ENCODE data around the gene ZSCAN5C.
A peak's percentile ranks its signal among the peaks of the same experiment; 100 is the strongest.

Gene ZSCAN5C, protein sequence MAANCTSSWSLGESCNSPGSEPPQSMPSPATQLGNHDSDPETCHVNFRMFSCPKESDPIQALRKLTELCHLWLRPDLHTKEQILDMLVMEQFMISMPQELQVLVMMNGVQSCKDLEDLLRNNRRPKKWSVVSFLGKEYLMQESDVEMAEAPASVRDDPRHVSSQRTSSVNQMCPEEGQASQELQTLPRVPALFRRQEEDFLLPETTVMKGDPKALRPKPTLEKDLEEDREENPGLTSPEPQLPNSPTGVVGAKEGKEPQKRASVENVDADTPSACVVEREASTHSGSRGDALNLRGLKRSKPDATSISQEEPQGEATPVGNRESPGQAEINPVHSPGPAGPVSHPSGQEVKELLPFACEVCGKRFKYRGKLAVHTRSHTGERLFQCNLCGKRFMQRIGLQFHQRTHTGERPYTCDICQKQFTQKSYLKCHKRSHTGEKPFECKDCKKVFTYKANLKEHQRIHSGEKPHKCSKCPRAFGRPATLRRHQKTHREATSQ

GRCh38 chr19:56201973-56202372, at the start of gene ZSCAN5C:
Gene ZSCAN5C, plus strand, starts transcription at chr19:56202273. Its CDS starts 3,641 bp downstream, at chr19:56205914.
- Histone ChIP-seq H3K9me3 (ENCODE audit: control insufficient read depth, insufficient read depth, low read length) (no peaks in the 10 kb centered on the region), H3K27ac (ENCODE audit: low read length) (no peak within 1 kb of the TSS), H3K36me3 (ENCODE audit: control insufficient read depth, insufficient read depth, low read length) (no peaks in the 10 kb centered on the region), H3K4me1 (ENCODE audit: control insufficient read depth, insufficient read depth, low read length) (no peaks in the 10 kb centered on the region), H3K4me3 (ENCODE audit: low read length) (no peak within 1 kb of the TSS), H3K27me3 (ENCODE audit: control insufficient read depth, insufficient read depth, low read length) (no peaks in the 10 kb centered on the region)
- WGBS (ENCODE audit: insufficient coverage, insufficient read length): no CpG with 5 or more reads among the region's 3 CpGs
- DNase-seq (ENCODE audit: low read depth, low spot score): no peak

DNA sequence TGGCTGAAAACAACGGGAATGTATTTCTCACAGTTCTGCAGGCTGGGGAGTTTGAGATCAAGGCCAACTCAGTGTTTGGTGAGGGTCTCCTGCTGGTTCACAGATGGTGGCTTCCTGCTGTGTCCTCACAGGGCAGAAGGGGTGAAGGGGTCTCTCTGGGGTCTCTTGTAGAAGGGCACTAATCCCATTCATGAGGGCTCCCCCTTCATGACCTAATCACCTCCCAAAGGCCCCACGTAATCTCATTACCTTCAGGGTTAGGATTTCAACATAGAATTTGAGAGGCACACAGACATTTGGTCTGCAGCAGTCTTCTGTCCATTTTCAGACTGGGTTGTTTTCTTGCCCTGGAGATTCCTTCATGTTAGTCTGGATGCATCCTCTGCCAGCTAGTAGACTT, 49.4 kb upstream of the ZSCAN5C start:
- no peak overlapping the region for H3K27ac ChIP-seq (ENCODE audit: low read length)
- H3K9me3 ChIP-seq (ENCODE audit: control insufficient read depth, insufficient read depth, low read length): no peaks in the 10 kb centered on the region
- H3K4me3 ChIP-seq (ENCODE audit: low read length): no peak overlapping the region
- DNase-seq (ENCODE audit: low read depth, low spot score): no peak
- no CpG with 5 or more reads among the region's 2 CpGs for WGBS (ENCODE audit: insufficient coverage, insufficient read length)
- peaks cover 3% of the 10 kb centered on the region; the same call in 1 of the 2 replicates for H3K4me1 ChIP-seq (ENCODE audit: control insufficient read depth, insufficient read depth, low read length)
- peaks cover 4% of the 10 kb centered on the region for H3K36me3 ChIP-seq (ENCODE audit: control insufficient read depth, insufficient read depth, low read length)
- H3K27me3 ChIP-seq (ENCODE audit: control insufficient read depth, insufficient read depth, low read length): no peaks in the 10 kb centered on the region

DNA sequence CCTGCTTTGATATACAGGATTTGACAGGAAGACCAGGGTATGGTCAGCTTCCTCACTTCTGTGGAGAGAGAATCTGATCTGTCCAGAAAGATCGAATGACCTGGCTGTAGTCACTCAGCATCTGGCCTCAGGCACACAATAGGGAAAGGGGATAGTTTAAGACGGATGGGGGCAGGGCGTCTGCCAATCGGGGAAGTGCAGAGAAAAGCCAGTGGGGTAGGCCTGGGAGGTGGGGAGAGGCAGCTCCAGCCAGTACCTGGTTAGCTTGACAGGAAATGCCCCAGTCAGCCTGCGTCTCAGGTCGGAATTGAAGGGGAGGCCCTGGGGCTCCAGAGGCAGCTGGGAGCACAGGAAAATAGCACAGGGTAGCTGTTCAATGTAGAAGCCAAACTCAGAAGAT, 48.6 kb upstream of the ZSCAN5C start:
- H3K27me3 ChIP-seq (ENCODE audit: control insufficient read depth, insufficient read depth, low read length): no peaks in the 10 kb centered on the region
- no CpG with 5 or more reads among the region's 6 CpGs for WGBS (ENCODE audit: insufficient coverage, insufficient read length)
- peaks cover 3% of the 10 kb centered on the region; the same call in 1 of the 2 replicates for H3K4me1 ChIP-seq (ENCODE audit: control insufficient read depth, insufficient read depth, low read length)
- peaks cover 2% of the 10 kb centered on the region; the same call in 1 of the 2 replicates for H3K36me3 ChIP-seq (ENCODE audit: control insufficient read depth, insufficient read depth, low read length)
- no peak overlapping the region for H3K4me3 ChIP-seq (ENCODE audit: low read length)
- DNase-seq (ENCODE audit: low read depth, low spot score): peak; percentile 63
- no peaks in the 10 kb centered on the region for H3K9me3 ChIP-seq (ENCODE audit: control insufficient read depth, insufficient read depth, low read length)
- no peak overlapping the region for H3K27ac ChIP-seq (ENCODE audit: low read length)

- no peak overlapping the region for H3K27ac ChIP-seq (ENCODE audit: low read length)
- WGBS (ENCODE audit: insufficient coverage, insufficient read length): no CpG with 5 or more reads among the region's 17 CpGs
- no peak overlapping the region for H3K4me3 ChIP-seq (ENCODE audit: low read length)
- no peaks in the 10 kb centered on the region for H3K9me3 ChIP-seq (ENCODE audit: control insufficient read depth, insufficient read depth, low read length)
- H3K27me3 ChIP-seq (ENCODE audit: control insufficient read depth, insufficient read depth, low read length): no peaks in the 10 kb centered on the region
- peaks cover 3% of the 10 kb centered on the region; the same call in 1 of the 2 replicates for H3K4me1 ChIP-seq (ENCODE audit: control insufficient read depth, insufficient read depth, low read length)
- H3K36me3 ChIP-seq (ENCODE audit: control insufficient read depth, insufficient read depth, low read length): peaks cover 15% of the 10 kb centered on the region
- DNase-seq (ENCODE audit: low read depth, low spot score): peak; percentile 41
These were observed 46.9 kb upstream of the ZSCAN5C start for GRCh38 chr19:56155124-56155687.

- H3K27me3 ChIP-seq (ENCODE audit: control insufficient read depth, insufficient read depth, low read length): no peaks in the 10 kb centered on the region
- DNase-seq (ENCODE audit: low read depth, low spot score): no peak
- no CpG with 5 or more reads among the region's 11 CpGs for WGBS (ENCODE audit: insufficient coverage, insufficient read length)
These were observed 45.3 kb upstream of the ZSCAN5C start for GRCh38 chr19:56156768-56157167.

DNA sequence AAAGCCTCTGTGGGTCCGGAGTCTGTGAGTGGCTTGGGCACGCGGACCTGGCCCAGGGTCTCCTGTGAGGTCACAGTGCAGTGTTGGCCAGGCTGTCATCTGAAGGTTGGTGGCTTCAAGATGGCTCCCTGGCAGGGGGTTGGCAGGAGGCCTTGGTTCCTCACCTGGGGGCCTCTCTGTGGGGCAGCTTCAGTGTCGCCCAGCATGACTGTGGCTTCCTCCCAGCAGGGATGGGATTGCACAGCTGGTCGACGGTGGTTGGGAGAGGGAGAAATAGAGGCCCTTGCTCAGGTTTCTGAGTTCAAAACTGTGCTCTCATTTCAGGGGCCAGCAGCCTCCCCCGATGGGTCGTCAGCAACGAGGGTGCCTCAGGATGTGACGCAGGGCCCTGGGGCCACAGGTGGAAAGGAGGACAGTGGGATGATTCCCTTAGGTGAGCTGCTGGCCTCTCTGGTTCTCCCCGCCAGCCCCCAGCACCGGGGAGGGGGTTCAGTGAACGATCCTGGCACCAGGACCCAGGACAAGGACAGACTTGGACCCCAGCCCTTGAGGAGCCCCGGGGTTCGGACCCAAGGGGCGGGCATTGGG, 43.8 kb upstream of the ZSCAN5C start:
- no peak for DNase-seq (ENCODE audit: low read depth, low spot score)
- no CpG with 5 or more reads among the region's 16 CpGs for WGBS (ENCODE audit: insufficient coverage, insufficient read length)
- H3K4me1 ChIP-seq (ENCODE audit: control insufficient read depth, insufficient read depth, low read length): 0 out of 2 replicates have a peak, but pooled peaks cover 2% of the 10 kb centered on the region
- H3K27ac ChIP-seq (ENCODE audit: low read length): no peak overlapping the region
- H3K9me3 ChIP-seq (ENCODE audit: control insufficient read depth, insufficient read depth, low read length): no peaks in the 10 kb centered on the region
- no peak overlapping the region for H3K4me3 ChIP-seq (ENCODE audit: low read length)
- H3K36me3 ChIP-seq (ENCODE audit: control insufficient read depth, insufficient read depth, low read length): peaks cover 18% of the 10 kb centered on the region
- H3K27me3 ChIP-seq (ENCODE audit: control insufficient read depth, insufficient read depth, low read length): 0 out of 2 replicates have a peak, but pooled peaks cover 2% of the 10 kb centered on the region

More at GRCh38 chr19:56156768-56157167, 45.3 kb upstream of the ZSCAN5C start:
- Histone ChIP-seq H3K9me3 (ENCODE audit: control insufficient read depth, insufficient read depth, low read length) (no peaks in the 10 kb centered on the region), H3K27ac (ENCODE audit: low read length) (no peak overlapping the region), H3K4me1 (ENCODE audit: control insufficient read depth, insufficient read depth, low read length) (peaks cover 3% of the 10 kb centered on the region; the same call in 1 of the 2 replicates), H3K36me3 (ENCODE audit: control insufficient read depth, insufficient read depth, low read length) (peaks cover 18% of the 10 kb centered on the region), H3K4me3 (ENCODE audit: low read length) (no peak overlapping the region)

GRCh38 chr19:56159009-56159559, 43.0 kb upstream of the ZSCAN5C start:
- Histone ChIP-seq H3K4me1 (ENCODE audit: control insufficient read depth, insufficient read depth, low read length) (no peaks in the 10 kb centered on the region), H3K27me3 (ENCODE audit: control insufficient read depth, insufficient read depth, low read length) (0 out of 2 replicates have a peak, but pooled peaks cover 2% of the 10 kb centered on the region), H3K27ac (ENCODE audit: low read length) (no peak overlapping the region), H3K36me3 (ENCODE audit: control insufficient read depth, insufficient read depth, low read length) (peaks cover 18% of the 10 kb centered on the region), H3K9me3 (ENCODE audit: control insufficient read depth, insufficient read depth, low read length) (no peaks in the 10 kb centered on the region), H3K4me3 (ENCODE audit: low read length) (no peak overlapping the region)
- DNase-seq (ENCODE audit: low read depth, low spot score): no peak
- WGBS (ENCODE audit: insufficient coverage, insufficient read length): 100% methylated on average over 6 of the region's 9 CpGs

GRCh38 chr19:56159622-56160271, 42.3 kb upstream of the ZSCAN5C start:
- WGBS (ENCODE audit: insufficient coverage, insufficient read length): no CpG with 5 or more reads among the region's 69 CpGs
- no peak overlapping the region for H3K4me3 ChIP-seq (ENCODE audit: low read length)
- no peak overlapping the region for H3K27ac ChIP-seq (ENCODE audit: low read length)
- no peak for DNase-seq (ENCODE audit: low read depth, low spot score)
- peaks cover 18% of the 10 kb centered on the region for H3K36me3 ChIP-seq (ENCODE audit: control insufficient read depth, insufficient read depth, low read length)
- no peaks in the 10 kb centered on the region for H3K4me1 ChIP-seq (ENCODE audit: control insufficient read depth, insufficient read depth, low read length)
- no peaks in the 10 kb centered on the region for H3K9me3 ChIP-seq (ENCODE audit: control insufficient read depth, insufficient read depth, low read length)
- H3K27me3 ChIP-seq (ENCODE audit: control insufficient read depth, insufficient read depth, low read length): 0 out of 2 replicates have a peak, but pooled peaks cover 2% of the 10 kb centered on the region

DNA sequence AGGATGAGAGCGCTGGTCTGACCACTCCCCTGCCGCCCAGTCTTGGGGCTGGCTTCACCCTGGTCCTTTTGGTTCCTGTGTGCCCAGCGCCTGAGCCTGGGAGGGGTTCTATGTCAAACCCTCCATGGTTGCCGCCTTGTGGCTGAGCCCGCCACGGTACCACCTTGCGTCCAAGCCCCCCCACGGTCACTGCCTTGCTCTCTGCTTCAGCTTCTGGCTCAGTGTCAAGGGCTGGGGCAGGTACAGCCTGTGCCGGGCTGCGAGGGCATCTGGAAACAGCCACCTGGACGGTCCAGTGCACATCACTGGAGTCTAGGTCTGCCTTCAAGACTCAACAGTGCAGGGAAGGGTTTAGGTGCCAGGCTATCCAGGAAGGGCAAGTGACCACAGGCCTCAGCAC, 40.5 kb upstream of the ZSCAN5C start:
- no CpG with 5 or more reads among the region's 11 CpGs for WGBS (ENCODE audit: insufficient coverage, insufficient read length)
- Histone ChIP-seq H3K27me3 (ENCODE audit: control insufficient read depth, insufficient read depth, low read length) (0 out of 2 replicates have a peak, but pooled peaks cover 2% of the 10 kb centered on the region), H3K27ac (ENCODE audit: low read length) (no peak overlapping the region), H3K9me3 (ENCODE audit: control insufficient read depth, insufficient read depth, low read length) (no peaks in the 10 kb centered on the region), H3K36me3 (ENCODE audit: control insufficient read depth, insufficient read depth, low read length) (peaks cover 15% of the 10 kb centered on the region), H3K4me3 (ENCODE audit: low read length) (no peak overlapping the region), H3K4me1 (ENCODE audit: control insufficient read depth, insufficient read depth, low read length) (no peaks in the 10 kb centered on the region)
- DNase-seq (ENCODE audit: low read depth, low spot score): no peak

Data from iPS DF 6.9 (cell line).